B cell (primary cell): ENCODE data around the gene ANKRD52. TPM values are rescaled to one million over a fixed set of nuclear protein-coding genes. Genes with fewer than 3 reads are reported as not detected.

ENCODE experiments used
- ATAC-seq: fragments of 200-7000 bp; cut with Tn5 transposase; one replicate; pipeline ENCODE4 v1.10.0; 2021; ENCODE audit warnings: low read depth, mild to moderate bottlenecking, moderate number of reproducible peaks, moderate library complexity
- CTCF ChIA-PET: fragments of 350-600 bp; sonication (Branson Sonifier 250); formaldehyde crosslinking; loops from one replicate; lab custom pipeline; 2021; ENCODE audit warnings: antibody characterized with exemption, inconsistent platforms; lab: Charles Lee
- POLR2A ChIA-PET: fragments of 350-600 bp; sonication (Branson Sonifier 250); formaldehyde crosslinking; loops from one replicate; lab custom pipeline; 2021; ENCODE audit warnings: antibody characterized with exemption; lab: Charles Lee
- DNase-seq: peaks from one replicate; pipeline ENCODE4 v3.0.0; 2013
- H2AFZ ChIP-seq: 2 replicates; pipeline ENCODE4 v1.6.1; 2012; ENCODE audit warnings: mild to moderate bottlenecking, low read depth, low read length; ENCODE audit not compliant: insufficient read depth, poor library complexity, severe bottlenecking
- H3K27ac ChIP-seq, 2 donors: 1 replicate in 1 of 2; 2 replicates in 1 of 2; pipeline ENCODE4 v1.5.1; 2012 to 2013; ENCODE audit warnings: low read length in 2 of 2, mild to moderate bottlenecking in 2 of 2, moderate library complexity in 1 of 2
- H3K27me3 ChIP-seq, 4 experiments: fragments of 200-600 bp in 1 of 4; sonication (generic) in 1 of 4; replicated peaks in 1 of 4; 1 replicate in 2 of 4; 2 replicates in 2 of 4; pipeline versions ENCODE4 v1.6.1 to v1.7.0; 2013 to 2016; ENCODE audit warnings: low read length in 3 of 4, mild to moderate bottlenecking in 2 of 4, mixed read lengths in 1 of 4, moderate library complexity in 1 of 4; ENCODE audit not compliant: insufficient read depth in 4 of 4, control insufficient read depth in 3 of 4; ENCODE audit errors: control extremely low read depth in 1 of 4
- H3K36me3 ChIP-seq, 2 experiments: replicated peaks in 1 of 2; 1 replicate in 1 of 2; 2 replicates in 1 of 2; pipeline versions ENCODE4 v1.6.1 to v1.7.1; 2013; ENCODE audit warnings: low read length in 1 of 2; ENCODE audit not compliant: insufficient read depth in 2 of 2, control insufficient read depth in 1 of 2; ENCODE audit errors: control extremely low read depth in 1 of 2, extremely low read depth in 1 of 2
- H3K4me1 ChIP-seq, 2 donors: fragments of 200-600 bp in 1 of 2; sonication (generic) in 1 of 2; 1 replicate in 1 of 2; 2 replicates in 1 of 2; pipeline versions ENCODE4 v1.5.1 to v1.6.1; 2013 to 2017; ENCODE audit warnings: low read length in 2 of 2; ENCODE audit not compliant: control insufficient read depth in 2 of 2, insufficient read depth in 2 of 2
- H3K4me2 ChIP-seq: replicated peaks from 2 replicates; pipeline ENCODE3; 2012; ENCODE audit warnings: mild to moderate bottlenecking, low read depth, low read length; ENCODE audit not compliant: poor library complexity, severe bottlenecking
- H3K4me3 ChIP-seq, 5 experiments: fragments of 200-600 bp in 1 of 5; sonication (generic) in 1 of 5; 1 replicate in 3 of 5; 2 replicates in 2 of 5; pipeline versions ENCODE4 v1.5.1 to v1.7.0; 2011 to 2016; ENCODE audit warnings: low read length in 4 of 5, mild to moderate bottlenecking in 4 of 5, low read depth in 2 of 5, control low read depth in 1 of 5, moderate library complexity in 1 of 5; ENCODE audit not compliant: insufficient read depth in 1 of 5; ENCODE audit errors: control extremely low read depth in 1 of 5, extremely low read depth in 1 of 5
- H3K79me2 ChIP-seq: fragments of 200-600 bp; sonication (generic); one replicate; pipeline ENCODE4 v1.6.0; 2016; ENCODE audit warnings: low read length; ENCODE audit not compliant: control insufficient read depth, insufficient read depth
- H3K9ac ChIP-seq: fragments of 200-600 bp; sonication (generic); 2 replicates; pipeline ENCODE4 v1.6.1; 2017; ENCODE audit warnings: mild to moderate bottlenecking, low read length, moderate library complexity
- H3K9me3 ChIP-seq, 3 donors: one replicate each; pipeline versions ENCODE4 v1.6.1 to v1.7.1; 2013; ENCODE audit warnings: low read length in 2 of 3; ENCODE audit not compliant: control insufficient read depth in 2 of 3, insufficient read depth in 1 of 3; ENCODE audit errors: control extremely low read depth in 1 of 3
- H4K20me1 ChIP-seq: 2 replicates; pipeline ENCODE4 v1.6.0; 2012; ENCODE audit warnings: mild to moderate bottlenecking, low read length; ENCODE audit not compliant: insufficient read depth, control insufficient read depth, poor library complexity, severe bottlenecking
- H3K27ac Mint-ChIP-seq: one replicate; pipeline ENCODE4 v1.8.0; 2021; ENCODE audit warnings: mixed read lengths
- H3K27me3 Mint-ChIP-seq: one replicate; pipeline ENCODE4 v1.8.0; 2021; ENCODE audit warnings: mixed read lengths
- H3K4me1 Mint-ChIP-seq: one replicate; pipeline ENCODE4 v1.8.0; 2021; ENCODE audit warnings: mixed read lengths
- H3K4me3 Mint-ChIP-seq: one replicate; pipeline ENCODE4 v1.8.0; 2021; ENCODE audit warnings: mixed read lengths
- H3K9me3 Mint-ChIP-seq: one replicate; pipeline ENCODE4 v1.8.0; 2022; ENCODE audit warnings: mixed read lengths; ENCODE audit not compliant: insufficient read depth
- CTCF ChIP-seq: fragments of 200-600 bp; IDR thresholded peaks from one replicate; pipeline ENCODE4 v1.8.0; 2022; ENCODE audit warnings: antibody characterized with exemption, mild to moderate bottlenecking
- EZH2 ChIP-seq: IDR thresholded peaks from 2 replicates; pipeline ENCODE4 v1.6.1; 2012; ENCODE audit warnings: borderline replicate concordance, low read depth, mild to moderate bottlenecking, moderate library complexity, low read length; ENCODE audit not compliant: insufficient read depth, poor library complexity, severe bottlenecking
- WGBS: methylation state at CpG from one replicate; pipeline ENCODE4 v1.1.5; 2013; ENCODE audit warnings: missing lambda C conversion rate; ENCODE audit not compliant: insufficient coverage; 5-methylcytosine and 5-hydroxymethylcytosine counted together
- intact Hi-C: fragments of 100-400 bp; cut with micrococcal nuclease; formaldehyde crosslinking; loops from one replicate; pipeline ENCODE4 v1.10.0; 2022
- polyA plus RNA-seq: library from polyadenylated mRNA; depleted of rRNA; stranded (reverse); fragments of >200 nt; gene quantifications from 2 replicates; pipeline ENCODE4 v1.2.3, GENCODE V29; 2012
- total RNA-seq, 2 donors: library from RNA; stranded (reverse); fragments of 120-200 nt in 1 of 2; gene quantifications; 1 replicate in 1 of 2; 2 replicates in 1 of 2; pipeline versions ENCODE4 v1.2.3 to v1.2.4, GENCODE V29; 2013 to 2022

The ANKRD52 gene
- total and polyA plus RNA-seq, 2 donors (not counting 1 experiment from before 2014, with no cell fraction given) = 17.9 to 46.5 TPM

GRCh38 chr12:56271031-56271430 lies 12.8 kb upstream of the ANKRD52 start:
- CTCF ChIA-PET = interaction anchor here (0.6 to 1.0 kb wide), 3 partner anchors 79 to 532 kb away, joined by 3 read pairs; no protein-coding TSS in a partner anchor
- POLR2A ChIA-PET = interaction anchor here (0.6 to 0.9 kb wide), 2 partner anchors 62 to 82 kb away, joined by 3 to 4 read pairs; partner anchors contain the start of gene SMARCC2
- Histone ChIP-seq H3K4me2 (no peak overlapping the region), H3K9ac (no peak overlapping the region), H3K27ac (no peak overlapping the region), H4K20me1 (no peaks in the 10 kb centered on the region), H3K79me2 (no peaks in the 10 kb centered on the region), H3K27me3 (no peaks in the 10 kb centered on the region), H3K4me3 (no peak overlapping the region), H2AFZ (no peak overlapping the region), H3K36me3 (peaks cover 16 to 53% of the 10 kb centered on the region in 2 experiments), H3K4me1 (peaks cover 10 to 15% of the 10 kb centered on the region in 2 donors), H3K9me3 (no peaks in the 10 kb centered on the region)
- 17% methylated on average over 1 of the region's 1 CpG for WGBS
- Mint-ChIP-seq H3K27me3 (no peaks in the 10 kb centered on the region), H3K4me3 (no peak overlapping the region), H3K9me3 (no peaks in the 10 kb centered on the region), H3K27ac (peak overlapping the region; percentile 17), H3K4me1 (peaks cover 18% of the 10 kb centered on the region)
- no peak for ATAC-seq
- TF ChIP-seq CTCF = no peak
- no peak for TF ChIP-seq EZH2
- no peak for DNase-seq
- intact Hi-C loops = no loop called here

DNA sequence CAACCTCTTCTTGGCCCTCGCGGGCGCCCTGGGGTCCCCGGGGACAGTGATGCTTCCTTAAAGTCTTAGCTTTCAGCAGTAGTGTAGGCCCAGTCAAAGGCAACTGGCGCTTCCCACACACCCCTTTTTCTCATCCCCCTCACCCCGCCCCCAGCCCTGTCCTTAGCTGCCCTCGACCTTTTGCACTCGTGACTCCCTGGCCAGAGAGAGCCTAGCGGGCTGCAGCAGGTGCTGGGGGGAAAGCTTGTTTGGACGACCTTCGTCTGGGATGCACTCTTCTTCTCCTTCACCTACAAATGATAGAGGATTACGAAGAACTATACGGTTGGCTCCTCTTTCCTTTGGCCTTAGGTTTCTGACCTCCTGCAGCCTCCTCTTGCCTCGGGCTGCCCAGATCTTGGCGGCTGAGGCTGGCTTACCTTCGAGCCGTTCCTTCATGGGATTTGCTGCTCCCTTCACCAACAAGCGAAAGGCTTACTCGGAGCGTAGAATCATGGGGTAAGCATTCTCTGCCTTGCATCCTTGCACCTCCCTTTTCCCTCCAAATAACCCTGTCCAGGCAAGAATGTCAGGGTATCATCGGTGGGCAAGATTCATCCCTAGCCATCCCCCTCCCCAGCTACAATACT lies 9.4 kb upstream of the ANKRD52 start:
- intact Hi-C loops = loop anchor here (1.0 to 2.0 kb wide), 8 partner anchors 9 to 149 kb away; partner anchors contain the start of genes ANKRD52, CS, STAT2 and ZC3H10
- Mint-ChIP-seq H3K27ac (peak overlapping the region; percentile 95), H3K4me1 (peaks cover 20% of the 10 kb centered on the region), H3K4me3 (peak overlapping the region; percentile 91), H3K9me3 (no peaks in the 10 kb centered on the region), H3K27me3 (no peaks in the 10 kb centered on the region)
- ATAC-seq = peak; percentile 23
- Histone ChIP-seq H3K9ac (peak overlapping the region; percentile 92), H3K4me1 (peaks cover 10 to 15% of the 10 kb centered on the region in 2 donors), H4K20me1 (no peaks in the 10 kb centered on the region), H3K4me3 (peak overlapping the region; percentile 65 to 86 (median 75)), H3K79me2 (no peaks in the 10 kb centered on the region), H3K27me3 (no peaks in the 10 kb centered on the region), H3K9me3 (no peaks in the 10 kb centered on the region), H3K27ac (peak overlapping the region; percentile 94), H3K36me3 (peaks cover 2 to 21% of the 10 kb centered on the region in 2 experiments), H3K4me2 (peak overlapping the region; percentile 87), H2AFZ (peak overlapping the region; percentile 96)
- no peak for DNase-seq
- CTCF ChIA-PET = interaction anchor here (0.6 to 3.0 kb wide), 14 partner anchors 9 to 529 kb away, joined by 3 to 16 read pairs (median 4); partner anchors contain the start of genes ANKRD52, CNPY2, ESYT1 and RNF41
- no peak for TF ChIP-seq EZH2
- no peak for TF ChIP-seq CTCF
- POLR2A ChIA-PET = interaction anchor here (0.5 to 1.6 kb wide), 12 partner anchors 9 to 197 kb away, joined by 3 to 12 read pairs (median 5); partner anchors contain the start of genes ANKRD52, CNPY2, RNF41 and SMARCC2
- 38% methylated on average over 20 of the region's 21 CpGs for WGBS
